Esophagus muscularis mucosa (tissue), 4 donors: ENCODE data around the gene DNM1.
"Not testable (repeated sequence)": the region's sequence is repeated elsewhere in the genome, so short reads cannot be mapped to it uniquely, and the experiment has no call there.

Experiments
- CTCF ChIP-seq, 3 experiments: fragments of 200-600 bp in 2 of 3; fragments of 450-650 bp in 1 of 3; sonication (generic) in 2 of 3; IDR thresholded peaks; one replicate each; pipeline ENCODE4 v1.5.1; 2017 to 2019; ENCODE audit warnings: antibody characterized with exemption in 3 of 3, mild to moderate bottlenecking in 2 of 3, moderate library complexity in 1 of 3
- EP300 ChIP-seq: sonication (generic); formaldehyde crosslinking; IDR thresholded peaks from one replicate; pipeline ENCODE4 v1.6.1; 2017; ENCODE audit warnings: antibody characterized with exemption
- POLR2A ChIP-seq: fragments of 450-650 bp; IDR thresholded peaks from one replicate; pipeline ENCODE4 v1.6.1; 2017; ENCODE audit warnings: antibody characterized with exemption, moderate library complexity, mild to moderate bottlenecking, low read depth
- POLR2AphosphoS5 ChIP-seq, 2 donors: sonication (generic); formaldehyde crosslinking; IDR thresholded peaks; one replicate each; pipeline ENCODE4 v1.6.1; 2017; ENCODE audit warnings: antibody characterized with exemption in 2 of 2

DNA sequence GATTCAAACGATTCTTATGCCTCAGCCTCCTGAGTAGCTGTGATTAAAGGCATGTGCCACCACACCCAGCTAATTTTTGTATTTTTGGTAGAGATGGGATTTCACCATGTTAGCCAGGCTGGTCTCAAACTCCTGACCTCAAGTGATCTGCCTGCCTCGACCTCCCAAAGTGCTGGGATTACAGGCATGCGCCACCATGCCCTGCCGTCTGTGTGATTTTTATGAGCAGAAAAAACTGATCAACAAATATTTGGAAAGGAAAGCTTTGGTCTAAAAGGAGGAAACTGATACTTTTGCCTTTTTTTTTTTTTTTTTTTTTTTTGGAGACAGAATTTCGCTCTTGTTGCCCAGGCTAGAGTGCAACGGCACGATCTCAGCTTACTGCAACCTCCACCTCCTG, 27.7 kb downstream of the DNM1 start:
- not testable (repeated sequence) for TF ChIP-seq CTCF (IDR thresholded peaks at IDR 0.05); POLR2A; POLR2AphosphoS5 (IDR thresholded peaks at IDR 0.05); EP300
